Natural killer cell treated with Interleukin-12 subunit alpha and Interleukin-12 subunit beta and Interleukin-15 and Interleukin-18, amount 100 ng/mL, for 72 hours (primary cell): ENCODE measurements around the gene HYOU1. TPM values are rescaled to one million over a fixed set of nuclear protein-coding genes. Genes with fewer than 3 reads are reported as not detected.
"Not testable (repeated sequence)": the region's sequence is repeated elsewhere in the genome, so short reads cannot be mapped to it uniquely, and the experiment has no call there.

Experiments
- ATAC-seq, 2 donors: fragments of 150-1000 bp; cut with Tn5 transposase in 1 of 2; sonication (Bioruptor Pico), chemical (Tn5 transposase) in 1 of 2; 2 replicates each; pipeline ENCODE4 v1.10.0; 2021
- DNase-seq: peaks from one replicate; pipeline ENCODE4 v3.0.0; 2022; ENCODE audit warnings: low spot score
- H3K27ac Mint-ChIP-seq, 2 donors: 1 replicate in 1 of 2; 2 replicates in 1 of 2; pipeline ENCODE4 v1.8.0; 2022; ENCODE audit warnings: mixed read lengths in 2 of 2, mild to moderate bottlenecking in 1 of 2, moderate library complexity in 1 of 2
- H3K27me3 Mint-ChIP-seq, 2 donors: 1 replicate in 1 of 2; 2 replicates in 1 of 2; pipeline ENCODE4 v1.8.0; 2022; ENCODE audit warnings: mixed read lengths in 2 of 2
- H3K36me3 Mint-ChIP-seq: one replicate; pipeline ENCODE4 v1.8.0; 2022; ENCODE audit warnings: mixed read lengths
- H3K4me1 Mint-ChIP-seq, 2 donors: 1 replicate in 1 of 2; 2 replicates in 1 of 2; pipeline ENCODE4 v1.8.0; 2022; ENCODE audit warnings: low read depth in 2 of 2, mixed read lengths in 2 of 2, mild to moderate bottlenecking in 1 of 2
- H3K4me3 Mint-ChIP-seq: one replicate; pipeline ENCODE4 v1.8.0; 2022; ENCODE audit warnings: mixed read lengths
- H3K9me3 Mint-ChIP-seq: 2 replicates; pipeline ENCODE4 v1.8.0; 2022; ENCODE audit warnings: mixed read lengths
- total RNA-seq, 2 donors: library from RNA; stranded (reverse); gene quantifications; one replicate each; pipeline ENCODE4 v1.2.3, GENCODE V29; 2022

Gene HYOU1
- total RNA-seq, 2 donors from 2014 or later: 259 to 333 TPM

- Mint-ChIP-seq H3K27ac (peak overlapping the region; percentile 54 to 96), H3K36me3 (peaks cover 4% of the 10 kb centered on the region), H3K9me3 (no peaks in the 10 kb centered on the region), H3K4me3 (peak overlapping the region; percentile 28), H3K27me3 (no peaks in the 10 kb centered on the region), H3K4me1 (peaks cover 24 to 39% of the 10 kb centered on the region in 2 donors)
- no peak for DNase-seq
- ATAC-seq: no peak
Measured at GRCh38 chr11:119065369-119065768, 8.4 kb upstream of the HYOU1 start.

GRCh38 chr11:119062779-119063178 is 5.8 kb upstream of the HYOU1 start:
- Mint-ChIP-seq H3K4me3 (no peak overlapping the region), H3K4me1 (peaks cover 23 to 35% of the 10 kb centered on the region in 2 donors), H3K27ac (no peak overlapping the region), H3K9me3 (no peaks in the 10 kb centered on the region), H3K36me3 (no peaks in the 10 kb centered on the region), H3K27me3 (no peaks in the 10 kb centered on the region)
- DNase-seq (no peak), ATAC-seq (no peak)

GRCh38 chr11:119061256-119061655 is 4.3 kb upstream of the HYOU1 start:
- Mint-ChIP-seq H3K36me3 (no peaks in the 10 kb centered on the region), H3K27ac (no peak overlapping the region), H3K9me3 (no peaks in the 10 kb centered on the region), H3K4me1 (peaks cover 17 to 30% of the 10 kb centered on the region in 2 donors), H3K4me3 (no peak overlapping the region), H3K27me3 (no peaks in the 10 kb centered on the region)
- DNase-seq (no peak), ATAC-seq (no peak)

GRCh38 chr11:119059128-119059527 is 2.1 kb upstream of the HYOU1 start:
- not testable (repeated sequence) for H3K4me3 Mint-ChIP-seq, DNase-seq, ATAC-seq, H3K9me3 Mint-ChIP-seq, H3K36me3 Mint-ChIP-seq, H3K27me3 Mint-ChIP-seq
- peaks cover 24 to 30% of the 10 kb centered on the region in 2 donors for H3K4me1 Mint-ChIP-seq
- peak overlapping the region in 1 of 2 donors; percentile 95 for H3K27ac Mint-ChIP-seq

- ATAC-seq: no peak
- Mint-ChIP-seq H3K36me3 (peaks cover 22% of the 10 kb centered on the region), H3K4me1 (peaks cover 35 to 46% of the 10 kb centered on the region in 2 donors), H3K4me3 (peak overlapping the region; percentile 95), H3K9me3 (no peaks in the 10 kb centered on the region), H3K27ac (peak overlapping the region; percentile 88 to 95), H3K27me3 (no peaks in the 10 kb centered on the region)
- DNase-seq: no peak
Measured at GRCh38 chr11:119056421-119056999, 495 bp downstream of the HYOU1 start.

GRCh38 chr11:119055901-119056300 is 1.1 kb downstream of the HYOU1 start:
- no peak for DNase-seq
- H3K4me1 Mint-ChIP-seq: peaks cover 35 to 51% of the 10 kb centered on the region in 2 donors

GRCh38 chr11:119054418-119054817 is 2.6 kb downstream of the HYOU1 start:
- Mint-ChIP-seq H3K27ac (peak overlapping the region; percentile 38 to 43), H3K36me3 (peaks cover 27% of the 10 kb centered on the region), H3K9me3 (no peaks in the 10 kb centered on the region), H3K4me1 (peaks cover 40 to 56% of the 10 kb centered on the region in 2 donors), H3K27me3 (no peaks in the 10 kb centered on the region), H3K4me3 (peak overlapping the region; percentile 55)
- no peak for ATAC-seq
- DNase-seq: no peak

More at GRCh38 chr11:119055901-119056300, 1.1 kb downstream of the HYOU1 start:
- peaks cover 22% of the 10 kb centered on the region for H3K36me3 Mint-ChIP-seq
- ATAC-seq: no peak
- no peaks in the 10 kb centered on the region for H3K9me3 Mint-ChIP-seq
- H3K4me3 Mint-ChIP-seq: peak overlapping the region; percentile 95
- peak overlapping the region; percentile 88 to 95 for H3K27ac Mint-ChIP-seq
- no peaks in the 10 kb centered on the region for H3K27me3 Mint-ChIP-seq

- Mint-ChIP-seq H3K4me3 (no peak overlapping the region), H3K4me1 (peaks cover 39 to 52% of the 10 kb centered on the region in 2 donors), H3K9me3 (no peaks in the 10 kb centered on the region), H3K27me3 (no peaks in the 10 kb centered on the region), H3K27ac (peak overlapping the region in 1 of 2 donors; percentile 51), H3K36me3 (peaks cover 36% of the 10 kb centered on the region)
- no peak for ATAC-seq
- no peak for DNase-seq
Measured at GRCh38 chr11:119052163-119052814, 4.7 kb downstream of the HYOU1 start.

- Mint-ChIP-seq H3K9me3 (no peaks in the 10 kb centered on the region), H3K4me3 (no peak overlapping the region), H3K27me3 (no peaks in the 10 kb centered on the region), H3K27ac (peak overlapping the region in 1 of 2 donors; percentile 51), H3K4me1 (peaks cover 40 to 52% of the 10 kb centered on the region in 2 donors), H3K36me3 (peaks cover 39% of the 10 kb centered on the region)
- ATAC-seq: peak in 1 of 2 donors; percentile 20
- no peak for DNase-seq
Measured at GRCh38 chr11:119051440-119052162, 5.4 kb downstream of the HYOU1 start.

- Mint-ChIP-seq H3K27me3 (no peaks in the 10 kb centered on the region), H3K27ac (peak overlapping the region in 1 of 2 donors; percentile 29), H3K9me3 (no peaks in the 10 kb centered on the region), H3K36me3 (peaks cover 31% of the 10 kb centered on the region), H3K4me1 (peaks cover 25 to 35% of the 10 kb centered on the region in 2 donors), H3K4me3 (no peak overlapping the region)
- ATAC-seq (no peak), DNase-seq (peak; percentile 6)
Measured at GRCh38 chr11:119049081-119049480, 7.9 kb downstream of the HYOU1 start.

GRCh38 chr11:119048644-119049043 is 8.4 kb downstream of the HYOU1 start:
- peaks cover 23 to 31% of the 10 kb centered on the region in 2 donors for H3K4me1 Mint-ChIP-seq
- H3K9me3 Mint-ChIP-seq: no peaks in the 10 kb centered on the region
- H3K27ac Mint-ChIP-seq: peak overlapping the region in 1 of 2 donors; percentile 29
- H3K27me3 Mint-ChIP-seq: no peaks in the 10 kb centered on the region
- H3K36me3 Mint-ChIP-seq: peaks cover 27% of the 10 kb centered on the region
- ATAC-seq (no peak), DNase-seq (no peak)
- no peak overlapping the region for H3K4me3 Mint-ChIP-seq

GRCh38 chr11:119047205-119047604 is 9.8 kb downstream of the HYOU1 start:
- H3K4me1 Mint-ChIP-seq: peaks cover 14 to 20% of the 10 kb centered on the region in 2 donors
- DNase-seq (no peak), ATAC-seq (no peak)
- no peak overlapping the region for H3K4me3 Mint-ChIP-seq
- no peak overlapping the region for H3K27ac Mint-ChIP-seq
- H3K36me3 Mint-ChIP-seq: peaks cover 17% of the 10 kb centered on the region
- no peaks in the 10 kb centered on the region for H3K9me3 Mint-ChIP-seq
- H3K27me3 Mint-ChIP-seq: no peaks in the 10 kb centered on the region

- H3K4me3 Mint-ChIP-seq: no peak overlapping the region
- peaks cover 17% of the 10 kb centered on the region for H3K36me3 Mint-ChIP-seq
- no peak overlapping the region for H3K27ac Mint-ChIP-seq
- H3K27me3 Mint-ChIP-seq: no peaks in the 10 kb centered on the region
- peaks cover 14 to 20% of the 10 kb centered on the region in 2 donors for H3K4me1 Mint-ChIP-seq
- ATAC-seq: no peak
- DNase-seq: no peak
- no peaks in the 10 kb centered on the region for H3K9me3 Mint-ChIP-seq
Measured at GRCh38 chr11:119046489-119046888, 10.5 kb downstream of the HYOU1 start.

- H3K4me1 Mint-ChIP-seq: peaks cover 12 to 13% of the 10 kb centered on the region in 2 donors
- ATAC-seq (no peak), DNase-seq (no peak)
- no peaks in the 10 kb centered on the region for H3K27me3 Mint-ChIP-seq
- H3K36me3 Mint-ChIP-seq: peaks cover 14% of the 10 kb centered on the region
- H3K9me3 Mint-ChIP-seq: no peaks in the 10 kb centered on the region
- H3K4me3 Mint-ChIP-seq: no peak overlapping the region
- no peak overlapping the region for H3K27ac Mint-ChIP-seq
Measured at GRCh38 chr11:119044708-119045107, 12.3 kb downstream of the HYOU1 start.
